GM12801 (cell line): ENCODE measurements around the gene TBC1D10A.

Experiments
- CTCF ChIP-seq: IDR thresholded peaks from one replicate; pipeline ENCODE4 v1.5.1; 2011; ENCODE audit warnings: control low read depth; ENCODE audit not compliant: insufficient read length; ENCODE audit errors: extremely low read depth

TBC1D10A gene

GRCh38 chr22:30245181-30245984 lies 81.4 kb downstream of the TBC1D10A start:
- TF ChIP-seq CTCF, result no peak

- TF ChIP-seq CTCF, result no peak
These were observed 82.1 kb downstream of the TBC1D10A start for GRCh38 chr22:30244641-30245040.

- no peak for TF ChIP-seq CTCF
These were observed 82.7 kb downstream of the TBC1D10A start for GRCh38 chr22:30244066-30244465.

- no peak for TF ChIP-seq CTCF
These were observed 83.1 kb downstream of the TBC1D10A start for GRCh38 chr22:30243661-30244060.
